SK-N-SH (cell line): ENCODE data around the gene DNAJC5.

Source experiments
- EP300 ChIP-seq, 2 experiments: IDR thresholded peaks; 2 replicates each; pipeline versions ENCODE4 v1.4.0 to v1.6.1; 2012; ENCODE audit warnings: borderline replicate concordance in 1 of 2, low read depth in 1 of 2, low read length in 1 of 2
- MXI1 ChIP-seq: IDR thresholded peaks from 2 replicates; pipeline ENCODE4 v1.6.1; 2012; ENCODE audit warnings: mild to moderate bottlenecking, low read depth, low read length, improper control_type of control experiment
- POLR2AphosphoS5 ChIP-seq: IDR thresholded peaks from 2 replicates; pipeline ENCODE4 v1.6.1; 2012; ENCODE audit warnings: low read depth, low read length
- SMC3 ChIP-seq: IDR thresholded peaks from 2 replicates; pipeline ENCODE4 v1.6.1; 2012; ENCODE audit warnings: low read depth, low read length, improper control_type of control experiment
- TEAD4 ChIP-seq: IDR thresholded peaks from 2 replicates; pipeline ENCODE4 v1.4.0; 2012; ENCODE audit warnings: mild to moderate bottlenecking, borderline replicate concordance; ENCODE audit not compliant: insufficient read depth
- TF ChIP-seq, protein P1 (sequence below): fragments of 200-600 bp; sonication (generic); IDR thresholded peaks from 2 replicates; pipeline ENCODE4 v1.6.1; 2017; ENCODE audit warnings: antibody characterized with exemption, mild to moderate bottlenecking, moderate library complexity
- TF ChIP-seq, protein P2 (sequence below): IDR thresholded peaks from 2 replicates; pipeline ENCODE4 v1.6.1; 2012; ENCODE audit warnings: mild to moderate bottlenecking, low read depth, low read length, moderate library complexity

DNA sequence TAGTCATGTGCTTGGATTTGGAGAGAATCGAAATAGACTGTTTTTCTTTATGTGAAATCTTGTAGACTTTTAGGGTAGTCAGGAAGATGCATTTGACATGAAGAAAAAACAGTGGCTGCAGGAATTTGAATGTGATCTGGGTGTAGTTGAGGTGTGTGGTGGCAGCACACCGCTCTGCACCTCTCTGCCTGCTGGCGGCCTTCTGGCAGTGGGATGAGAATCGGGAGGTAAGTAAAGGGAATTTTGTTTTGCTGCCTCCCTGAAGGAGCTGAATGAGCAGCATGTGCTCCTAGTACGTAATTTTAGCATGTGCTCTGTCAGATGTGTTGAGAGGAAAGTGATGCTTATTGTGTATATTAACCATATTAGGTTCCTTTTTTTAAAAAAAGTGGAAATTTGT, 26.7 kb upstream of the DNAJC5 start:
- TF ChIP-seq MXI1 (no peak), POLR2AphosphoS5 (no peak), EP300 (IDR thresholded peaks at IDR 0.05; ENCODE audit: borderline replicate concordance in 1 of 2, low read depth in 1 of 2, low read length in 1 of 2) (no peak), SMC3 (no peak), TEAD4 (no peak)
- TF ChIP-seq, protein P1, sequence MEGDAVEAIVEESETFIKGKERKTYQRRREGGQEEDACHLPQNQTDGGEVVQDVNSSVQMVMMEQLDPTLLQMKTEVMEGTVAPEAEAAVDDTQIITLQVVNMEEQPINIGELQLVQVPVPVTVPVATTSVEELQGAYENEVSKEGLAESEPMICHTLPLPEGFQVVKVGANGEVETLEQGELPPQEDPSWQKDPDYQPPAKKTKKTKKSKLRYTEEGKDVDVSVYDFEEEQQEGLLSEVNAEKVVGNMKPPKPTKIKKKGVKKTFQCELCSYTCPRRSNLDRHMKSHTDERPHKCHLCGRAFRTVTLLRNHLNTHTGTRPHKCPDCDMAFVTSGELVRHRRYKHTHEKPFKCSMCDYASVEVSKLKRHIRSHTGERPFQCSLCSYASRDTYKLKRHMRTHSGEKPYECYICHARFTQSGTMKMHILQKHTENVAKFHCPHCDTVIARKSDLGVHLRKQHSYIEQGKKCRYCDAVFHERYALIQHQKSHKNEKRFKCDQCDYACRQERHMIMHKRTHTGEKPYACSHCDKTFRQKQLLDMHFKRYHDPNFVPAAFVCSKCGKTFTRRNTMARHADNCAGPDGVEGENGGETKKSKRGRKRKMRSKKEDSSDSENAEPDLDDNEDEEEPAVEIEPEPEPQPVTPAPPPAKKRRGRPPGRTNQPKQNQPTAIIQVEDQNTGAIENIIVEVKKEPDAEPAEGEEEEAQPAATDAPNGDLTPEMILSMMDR: no peak
- TF ChIP-seq, protein P2, sequence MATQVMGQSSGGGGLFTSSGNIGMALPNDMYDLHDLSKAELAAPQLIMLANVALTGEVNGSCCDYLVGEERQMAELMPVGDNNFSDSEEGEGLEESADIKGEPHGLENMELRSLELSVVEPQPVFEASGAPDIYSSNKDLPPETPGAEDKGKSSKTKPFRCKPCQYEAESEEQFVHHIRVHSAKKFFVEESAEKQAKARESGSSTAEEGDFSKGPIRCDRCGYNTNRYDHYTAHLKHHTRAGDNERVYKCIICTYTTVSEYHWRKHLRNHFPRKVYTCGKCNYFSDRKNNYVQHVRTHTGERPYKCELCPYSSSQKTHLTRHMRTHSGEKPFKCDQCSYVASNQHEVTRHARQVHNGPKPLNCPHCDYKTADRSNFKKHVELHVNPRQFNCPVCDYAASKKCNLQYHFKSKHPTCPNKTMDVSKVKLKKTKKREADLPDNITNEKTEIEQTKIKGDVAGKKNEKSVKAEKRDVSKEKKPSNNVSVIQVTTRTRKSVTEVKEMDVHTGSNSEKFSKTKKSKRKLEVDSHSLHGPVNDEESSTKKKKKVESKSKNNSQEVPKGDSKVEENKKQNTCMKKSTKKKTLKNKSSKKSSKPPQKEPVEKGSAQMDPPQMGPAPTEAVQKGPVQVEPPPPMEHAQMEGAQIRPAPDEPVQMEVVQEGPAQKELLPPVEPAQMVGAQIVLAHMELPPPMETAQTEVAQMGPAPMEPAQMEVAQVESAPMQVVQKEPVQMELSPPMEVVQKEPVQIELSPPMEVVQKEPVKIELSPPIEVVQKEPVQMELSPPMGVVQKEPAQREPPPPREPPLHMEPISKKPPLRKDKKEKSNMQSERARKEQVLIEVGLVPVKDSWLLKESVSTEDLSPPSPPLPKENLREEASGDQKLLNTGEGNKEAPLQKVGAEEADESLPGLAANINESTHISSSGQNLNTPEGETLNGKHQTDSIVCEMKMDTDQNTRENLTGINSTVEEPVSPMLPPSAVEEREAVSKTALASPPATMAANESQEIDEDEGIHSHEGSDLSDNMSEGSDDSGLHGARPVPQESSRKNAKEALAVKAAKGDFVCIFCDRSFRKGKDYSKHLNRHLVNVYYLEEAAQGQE: no peak
